ENCODE measurements around the gene CAPN11.
A peak's percentile ranks its signal among the peaks of the same experiment; 100 is the strongest.
"Not testable (repeated sequence)": the region's sequence is repeated elsewhere in the genome, so short reads cannot be mapped to it uniquely, and the experiment has no call there.

CAPN11 gene

DNA sequence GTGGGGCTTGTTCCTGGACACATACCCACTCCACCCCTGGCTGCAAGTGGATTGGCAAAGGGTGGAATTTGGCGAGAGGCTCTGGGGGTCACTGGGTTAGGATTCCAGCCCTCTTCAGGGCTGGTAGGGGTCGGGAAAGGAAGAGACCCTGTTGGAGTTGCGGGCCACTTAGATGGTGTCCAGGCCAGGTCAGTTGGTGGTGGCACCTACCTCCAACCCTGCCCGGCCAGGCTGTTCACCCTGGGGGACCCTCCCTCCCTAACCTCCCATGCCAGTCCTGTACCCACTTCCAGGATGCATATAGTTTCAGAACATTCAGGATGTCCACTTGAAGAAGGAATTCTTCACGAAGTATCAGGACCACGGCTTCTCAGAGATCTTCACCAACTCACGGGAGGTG lies 21.0 kb downstream of the CAPN11 start:
- no peak for DNase-seq (ENCODE audit: low spot score in 2 of 2)
- Mint-ChIP-seq H3K4me3 (no peak overlapping the region), H3K9me3 (no peaks in the 10 kb centered on the region), H3K4me1 (peaks cover 17% of the 10 kb centered on the region), H3K27ac (no peak overlapping the region), H3K36me3 (peaks cover 6% of the 10 kb centered on the region)
- no peak for ATAC-seq

DNA sequence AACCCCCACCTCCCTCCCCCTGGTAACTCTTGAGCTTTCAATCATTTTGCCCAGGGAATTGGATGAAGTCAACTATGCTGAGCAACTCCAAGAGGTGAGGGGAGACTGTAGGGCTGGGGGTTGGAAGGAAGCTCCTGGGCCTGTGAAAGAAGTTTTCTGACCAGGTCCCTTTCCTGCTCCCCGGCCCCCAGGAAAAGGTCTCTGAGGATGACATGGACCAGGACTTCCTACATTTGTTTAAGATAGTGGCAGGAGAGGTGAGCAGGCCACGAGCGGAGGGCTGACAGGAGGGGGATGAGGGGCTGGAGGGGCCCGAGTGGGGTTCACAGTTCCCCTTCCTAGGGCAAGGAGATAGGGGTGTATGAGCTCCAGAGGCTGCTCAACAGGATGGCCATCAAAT lies 21.8 kb downstream of the CAPN11 start:
- ATAC-seq = no peak
- DNase-seq (ENCODE audit: low spot score in 2 of 2) = no peak
- no peak overlapping the region for H3K4me3 Mint-ChIP-seq
- H3K27ac Mint-ChIP-seq = no peak overlapping the region
- peaks cover 17% of the 10 kb centered on the region for H3K4me1 Mint-ChIP-seq
- H3K36me3 Mint-ChIP-seq = peaks cover 6% of the 10 kb centered on the region
- H3K9me3 Mint-ChIP-seq = no peaks in the 10 kb centered on the region

DNA sequence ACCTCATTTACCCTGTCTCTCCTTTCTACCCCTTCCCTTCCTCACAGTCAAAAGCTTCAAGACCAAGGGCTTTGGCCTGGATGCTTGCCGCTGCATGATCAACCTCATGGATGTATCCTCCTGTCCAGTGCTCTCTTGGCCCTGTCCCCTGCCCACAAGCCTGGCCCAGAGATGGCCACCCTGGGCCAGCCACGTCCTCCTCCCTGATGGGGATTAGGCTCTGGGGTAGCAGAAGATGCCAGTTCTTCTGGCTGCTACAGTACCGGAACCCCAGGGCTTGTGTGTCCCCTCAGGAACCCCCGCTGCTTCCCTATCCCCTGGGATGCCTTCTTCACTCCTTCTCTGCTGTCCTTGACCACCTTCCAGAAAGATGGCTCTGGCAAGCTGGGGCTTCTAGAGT lies 22.3 kb downstream of the CAPN11 start:
- Mint-ChIP-seq H3K36me3 (peaks cover 6% of the 10 kb centered on the region), H3K27ac (no peak overlapping the region), H3K9me3 (no peaks in the 10 kb centered on the region), H3K4me3 (no peak overlapping the region), H3K4me1 (peaks cover 18% of the 10 kb centered on the region)
- no peak for DNase-seq (ENCODE audit: low spot score in 2 of 2)
- ATAC-seq = no peak

DNA sequence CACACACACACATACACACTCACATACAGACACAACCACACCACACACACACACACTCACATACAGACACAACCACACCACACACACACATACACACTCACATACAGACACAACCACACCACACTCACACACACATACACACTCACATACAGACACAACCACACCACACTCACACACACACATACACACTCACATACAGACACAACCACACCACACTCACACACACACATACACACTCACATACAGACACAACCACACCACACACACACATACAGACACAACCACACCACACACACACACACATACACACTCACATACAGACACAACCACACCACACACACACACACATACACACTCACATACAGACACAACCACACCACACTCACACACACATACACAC lies 23.2 kb downstream of the CAPN11 start:
- H3K9me3 Mint-ChIP-seq; H3K4me3 Mint-ChIP-seq; H3K36me3 Mint-ChIP-seq; H3K27ac Mint-ChIP-seq; DNase-seq (ENCODE audit: low spot score in 2 of 2); ATAC-seq: not testable (repeated sequence)
- peaks cover 16% of the 10 kb centered on the region for H3K4me1 Mint-ChIP-seq

DNA sequence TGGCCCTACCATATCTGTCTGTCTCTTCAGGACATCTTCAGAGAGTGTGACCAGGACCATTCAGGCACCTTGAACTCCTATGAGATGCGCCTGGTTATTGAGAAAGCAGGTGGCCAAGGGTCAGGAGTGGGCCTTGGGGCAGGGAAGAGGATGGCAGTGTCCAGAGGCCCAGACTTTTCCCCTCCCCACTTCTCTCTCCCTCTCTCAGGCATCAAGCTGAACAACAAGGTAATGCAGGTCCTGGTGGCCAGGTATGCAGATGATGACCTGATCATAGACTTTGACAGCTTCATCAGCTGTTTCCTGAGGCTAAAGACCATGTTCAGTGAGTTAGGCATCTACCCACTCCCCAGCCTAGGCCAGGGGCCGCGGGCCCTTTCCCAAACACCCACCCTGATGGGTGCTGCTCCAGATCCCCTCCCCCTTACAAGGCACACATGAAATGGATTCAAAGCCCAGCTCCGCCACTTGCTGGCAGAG lies 24.3 kb downstream of the CAPN11 start:
- peaks cover 8% of the 10 kb centered on the region for H3K4me1 Mint-ChIP-seq
- no peaks in the 10 kb centered on the region for H3K9me3 Mint-ChIP-seq
- no peak overlapping the region for H3K27ac Mint-ChIP-seq
- no peaks in the 10 kb centered on the region for H3K36me3 Mint-ChIP-seq
- H3K4me3 Mint-ChIP-seq = no peak overlapping the region
- no peak for DNase-seq (ENCODE audit: low spot score in 2 of 2)
- ATAC-seq = no peak

DNA sequence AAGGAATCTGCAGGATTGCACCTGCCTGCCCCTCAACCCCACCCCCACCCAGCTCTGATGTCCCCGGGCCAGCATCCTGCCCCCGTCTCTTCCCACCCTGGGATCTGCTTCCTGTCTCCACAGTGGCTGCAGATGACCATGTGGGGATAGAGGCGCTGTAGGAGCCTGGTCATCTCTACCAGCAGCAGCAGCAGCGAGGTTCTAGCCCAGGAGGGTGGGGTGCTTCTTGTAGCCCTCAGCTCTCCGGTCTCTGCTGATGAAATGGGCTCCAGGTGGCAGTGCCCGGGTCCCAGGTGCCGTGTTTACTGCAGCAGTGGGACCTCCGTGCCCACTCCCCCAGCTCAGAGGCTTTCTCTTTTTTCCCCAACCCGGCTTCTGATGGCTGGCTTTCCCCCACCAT lies 25.2 kb downstream of the CAPN11 start:
- Mint-ChIP-seq H3K9me3 (no peaks in the 10 kb centered on the region), H3K27ac (no peak overlapping the region), H3K4me3 (no peak overlapping the region), H3K36me3 (no peaks in the 10 kb centered on the region), H3K4me1 (peaks cover 8% of the 10 kb centered on the region)
- ATAC-seq (no peak), DNase-seq (ENCODE audit: low spot score in 2 of 2) (no peak)

GRCh38 chr6:44185356-44185755 lies 26.7 kb downstream of the CAPN11 start:
- not testable (repeated sequence) for H3K27ac Mint-ChIP-seq; H3K4me3 Mint-ChIP-seq; H3K4me1 Mint-ChIP-seq; H3K9me3 Mint-ChIP-seq; H3K36me3 Mint-ChIP-seq; ATAC-seq; DNase-seq (ENCODE audit: low spot score in 2 of 2)

- Mint-ChIP-seq H3K4me3 (no peak overlapping the region), H3K36me3 (no peaks in the 10 kb centered on the region), H3K9me3 (no peaks in the 10 kb centered on the region), H3K27ac (peak overlapping the region; percentile 4), H3K4me1 (peaks cover 8% of the 10 kb centered on the region)
- ATAC-seq (no peak), DNase-seq (ENCODE audit: low spot score in 2 of 2) (no peak)
Measured at GRCh38 chr6:44185953-44186634, 27.5 kb downstream of the CAPN11 start.

GRCh38 chr6:44186635-44187025 lies 28.0 kb downstream of the CAPN11 start:
- peaks cover 8% of the 10 kb centered on the region for H3K4me1 Mint-ChIP-seq

GRCh38 chr6:44188819-44189218 lies 30.2 kb downstream of the CAPN11 start:
- Mint-ChIP-seq H3K36me3 (no peaks in the 10 kb centered on the region), H3K9me3 (no peaks in the 10 kb centered on the region), H3K27ac (no peak overlapping the region), H3K4me1 (peaks cover 17% of the 10 kb centered on the region), H3K4me3 (no peak overlapping the region)
- ATAC-seq (no peak), DNase-seq (ENCODE audit: low spot score in 2 of 2) (no peak)

More at GRCh38 chr6:44186635-44187025, 28.0 kb downstream of the CAPN11 start:
- H3K27ac Mint-ChIP-seq = peak overlapping the region; percentile 4
- H3K36me3 Mint-ChIP-seq = no peaks in the 10 kb centered on the region
- DNase-seq (ENCODE audit: low spot score in 2 of 2) (no peak), ATAC-seq (no peak)
- H3K9me3 Mint-ChIP-seq = no peaks in the 10 kb centered on the region
- no peak overlapping the region for H3K4me3 Mint-ChIP-seq

GRCh38 chr6:44189257-44189656 lies 30.6 kb downstream of the CAPN11 start:
- DNase-seq (ENCODE audit: low spot score in 2 of 2) (no peak), ATAC-seq (peak; percentile 39)
- no peaks in the 10 kb centered on the region for H3K9me3 Mint-ChIP-seq
- H3K4me1 Mint-ChIP-seq = peaks cover 17% of the 10 kb centered on the region
- no peak overlapping the region for H3K4me3 Mint-ChIP-seq
- no peaks in the 10 kb centered on the region for H3K36me3 Mint-ChIP-seq
- no peak overlapping the region for H3K27ac Mint-ChIP-seq

DNA sequence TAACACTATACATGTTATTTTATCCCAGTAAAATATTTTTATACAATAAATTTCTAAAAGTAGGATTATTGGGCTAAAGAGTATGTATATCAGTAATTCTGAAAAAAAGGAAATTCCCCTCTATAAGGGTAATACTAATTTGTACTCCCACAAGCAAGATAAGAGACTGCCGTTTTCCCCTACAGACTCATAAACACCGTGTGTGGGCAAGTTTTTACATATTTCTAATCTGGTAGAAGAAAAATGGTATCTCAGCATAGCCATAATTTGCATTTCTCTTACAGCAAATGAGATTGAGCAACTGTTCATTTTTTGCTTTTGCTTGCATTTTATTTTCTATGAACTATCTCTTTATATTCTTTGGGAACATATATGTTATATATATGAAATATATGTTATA lies 32.1 kb downstream of the CAPN11 start:
- H3K36me3 Mint-ChIP-seq = no peaks in the 10 kb centered on the region
- H3K4me3 Mint-ChIP-seq = no peak overlapping the region
- peak; percentile 81 for ATAC-seq
- DNase-seq (ENCODE audit: low spot score in 2 of 2) = no peak
- H3K4me1 Mint-ChIP-seq = peaks cover 17% of the 10 kb centered on the region
- H3K9me3 Mint-ChIP-seq = no peaks in the 10 kb centered on the region
- no peak overlapping the region for H3K27ac Mint-ChIP-seq

DNA sequence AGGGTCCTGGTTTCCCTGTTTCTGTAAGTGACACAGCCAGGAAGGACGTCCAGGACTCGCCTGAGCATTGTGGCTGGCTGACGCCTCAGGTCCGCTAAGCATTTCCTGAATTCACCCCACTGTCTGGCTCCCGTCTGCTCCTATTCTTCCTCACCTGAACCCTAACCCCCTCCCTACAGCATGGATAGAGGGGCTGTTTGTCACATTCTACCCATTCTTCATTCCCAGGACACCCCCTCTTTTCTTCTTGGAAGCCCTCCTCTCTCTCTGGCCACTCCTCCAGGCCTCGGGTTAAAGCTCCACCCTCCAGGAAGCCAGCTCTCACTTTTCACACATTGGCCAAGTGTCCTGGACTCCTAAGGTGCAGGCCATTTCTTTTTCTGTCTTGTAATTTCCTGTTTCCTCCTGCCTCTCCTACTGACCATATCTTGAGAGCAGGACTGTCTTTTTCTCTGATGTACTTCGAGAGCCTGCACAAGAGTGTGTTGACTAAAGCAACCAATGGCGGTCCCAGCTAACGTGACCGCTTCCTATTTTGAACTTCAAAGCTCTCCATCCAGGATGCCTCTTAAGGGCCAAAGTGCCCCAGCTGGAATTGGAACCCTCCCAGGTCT lies 33.9 kb downstream of the CAPN11 start:
- DNase-seq (ENCODE audit: low spot score in 2 of 2) (no peak), ATAC-seq (no peak)
- peaks cover 9% of the 10 kb centered on the region for H3K4me1 Mint-ChIP-seq
- H3K4me3 Mint-ChIP-seq = no peak overlapping the region
- H3K27ac Mint-ChIP-seq = peak overlapping the region; percentile 29
- H3K9me3 Mint-ChIP-seq = no peaks in the 10 kb centered on the region
- no peaks in the 10 kb centered on the region for H3K36me3 Mint-ChIP-seq

DNA sequence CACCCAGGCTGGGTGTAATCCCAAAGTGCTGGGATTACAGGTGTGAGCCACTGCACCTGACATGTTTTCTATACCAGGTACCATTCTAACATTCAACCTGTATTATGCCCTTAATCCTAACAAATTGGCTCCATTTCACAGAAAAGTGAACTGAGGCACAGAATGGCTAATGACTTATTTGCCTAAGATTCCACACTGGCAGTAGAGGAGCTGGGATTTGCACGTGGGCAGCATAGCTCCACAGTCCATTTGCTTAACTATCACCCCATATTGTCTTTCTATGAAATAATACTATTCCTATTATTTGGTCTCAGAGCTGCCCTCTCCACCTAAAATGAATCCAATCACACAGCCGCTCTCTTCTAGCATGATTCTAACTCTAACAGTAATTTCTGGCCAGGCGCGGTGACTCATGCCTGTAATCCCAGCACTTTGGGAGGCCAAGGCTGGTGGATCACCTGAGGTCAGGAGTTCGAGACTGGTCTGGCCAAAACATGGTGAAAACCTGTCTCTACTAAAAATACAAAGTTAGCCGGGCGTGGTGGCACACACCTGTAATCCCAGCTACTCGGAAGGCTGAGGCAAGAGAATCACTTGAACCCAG lies 34.8 kb downstream of the CAPN11 start:
- H3K27ac Mint-ChIP-seq = no peak overlapping the region
- no peaks in the 10 kb centered on the region for H3K9me3 Mint-ChIP-seq
- DNase-seq (ENCODE audit: low spot score in 2 of 2) (no peak), ATAC-seq (no peak)
- H3K4me3 Mint-ChIP-seq = no peak overlapping the region
- peaks cover 9% of the 10 kb centered on the region for H3K4me1 Mint-ChIP-seq
- peaks cover 2% of the 10 kb centered on the region for H3K36me3 Mint-ChIP-seq

- no peak overlapping the region for H3K27ac Mint-ChIP-seq
- peaks cover 9% of the 10 kb centered on the region for H3K4me1 Mint-ChIP-seq
- ATAC-seq (no peak), DNase-seq (ENCODE audit: low spot score in 2 of 2) (no peak)
- H3K36me3 Mint-ChIP-seq = peaks cover 5% of the 10 kb centered on the region
- H3K4me3 Mint-ChIP-seq = no peak overlapping the region
- H3K9me3 Mint-ChIP-seq = no peaks in the 10 kb centered on the region
Measured at GRCh38 chr6:44194326-44194725, 35.7 kb downstream of the CAPN11 start.

GRCh38 chr6:44196351-44196750 lies 37.7 kb downstream of the CAPN11 start:
- not testable (repeated sequence) for ATAC-seq; DNase-seq (ENCODE audit: low spot score in 2 of 2); H3K36me3 Mint-ChIP-seq; H3K4me3 Mint-ChIP-seq; H3K27ac Mint-ChIP-seq; H3K9me3 Mint-ChIP-seq; H3K4me1 Mint-ChIP-seq
